ENCODE data around the gene HLF. TPM values are rescaled to one million over a fixed set of nuclear protein-coding genes. Genes with fewer than 3 reads are reported as not detected.

The HLF gene
- total and polyA plus RNA-seq, 2 experiments from 2014 or later, result 0.28 TPM; not detected in 1

DNA sequence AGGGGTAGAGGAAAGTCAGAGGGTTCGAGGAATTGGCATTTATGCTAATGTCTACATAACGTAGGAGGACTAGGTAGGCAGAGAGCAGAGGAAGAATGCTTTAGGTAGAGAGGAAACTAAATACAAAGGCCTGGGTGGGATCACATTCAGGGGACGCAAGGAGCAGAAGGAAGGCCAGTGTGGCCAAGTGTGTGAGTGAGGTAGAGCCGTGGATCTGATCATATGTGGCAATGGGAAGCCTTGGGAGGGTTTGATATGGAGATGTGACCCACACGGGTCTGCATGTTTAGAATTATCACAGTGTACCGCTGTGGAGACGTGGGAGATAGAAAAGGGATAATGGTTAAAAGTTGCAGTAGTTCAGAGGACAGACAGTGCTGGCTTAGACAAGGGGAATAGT lies 43.1 kb downstream of the HLF start:
- peaks cover 9% of the 10 kb centered on the region for H3K9me2 ChIP-seq (ENCODE audit: insufficient read depth)
- H3K27ac ChIP-seq (ENCODE audit: low read depth), result no peak overlapping the region
- DNase-seq (ENCODE audit: low spot score), result no peak
- H3K4me2 ChIP-seq, result no peak overlapping the region
- no peaks in the 10 kb centered on the region; the same call in 1 of the 2 replicates for H3K4me1 ChIP-seq (ENCODE audit: insufficient read depth)
- H4K20me1 ChIP-seq (replicated peaks; ENCODE audit: insufficient read depth), result no peaks in the 10 kb centered on the region
- H2AFZ ChIP-seq, result no peak overlapping the region; the same call in 1 of the 2 replicates
- H3K27me3 Mint-ChIP-seq (ENCODE audit: insufficient read depth, low read depth, poor library complexity), result no peaks in the 10 kb centered on the region
- no peak for ATAC-seq
- H3K79me2 ChIP-seq (replicated peaks; ENCODE audit: insufficient read depth), result no peaks in the 10 kb centered on the region
- H3K27ac Mint-ChIP-seq, result no peak overlapping the region
- H3K27me3 ChIP-seq (ENCODE audit: insufficient read depth), result no peaks in the 10 kb centered on the region
- peaks cover 20% of the 10 kb centered on the region for H3K4me1 Mint-ChIP-seq
- no peaks in the 10 kb centered on the region for H3K36me3 Mint-ChIP-seq (ENCODE audit: low read depth)
- no peaks in the 10 kb centered on the region for H3F3A ChIP-seq (replicated peaks; ENCODE audit: low read depth)
- H3K4me3 ChIP-seq, result no peak overlapping the region
- no peaks in the 10 kb centered on the region for H3K36me3 ChIP-seq (ENCODE audit: insufficient read depth)
- no peak for TF ChIP-seq STAT1 (IDR thresholded peaks at IDR 0.05; ENCODE audit: unreplicated experiment)
- no peak for TF ChIP-seq NANOG (IDR thresholded peaks at IDR 0.05; ENCODE audit: borderline replicate concordance)
- no peak for TF ChIP-seq ZNF114 (CRISPR knock-in tag; IDR thresholded peaks at IDR 0.05)
- TF ChIP-seq, protein P1, sequence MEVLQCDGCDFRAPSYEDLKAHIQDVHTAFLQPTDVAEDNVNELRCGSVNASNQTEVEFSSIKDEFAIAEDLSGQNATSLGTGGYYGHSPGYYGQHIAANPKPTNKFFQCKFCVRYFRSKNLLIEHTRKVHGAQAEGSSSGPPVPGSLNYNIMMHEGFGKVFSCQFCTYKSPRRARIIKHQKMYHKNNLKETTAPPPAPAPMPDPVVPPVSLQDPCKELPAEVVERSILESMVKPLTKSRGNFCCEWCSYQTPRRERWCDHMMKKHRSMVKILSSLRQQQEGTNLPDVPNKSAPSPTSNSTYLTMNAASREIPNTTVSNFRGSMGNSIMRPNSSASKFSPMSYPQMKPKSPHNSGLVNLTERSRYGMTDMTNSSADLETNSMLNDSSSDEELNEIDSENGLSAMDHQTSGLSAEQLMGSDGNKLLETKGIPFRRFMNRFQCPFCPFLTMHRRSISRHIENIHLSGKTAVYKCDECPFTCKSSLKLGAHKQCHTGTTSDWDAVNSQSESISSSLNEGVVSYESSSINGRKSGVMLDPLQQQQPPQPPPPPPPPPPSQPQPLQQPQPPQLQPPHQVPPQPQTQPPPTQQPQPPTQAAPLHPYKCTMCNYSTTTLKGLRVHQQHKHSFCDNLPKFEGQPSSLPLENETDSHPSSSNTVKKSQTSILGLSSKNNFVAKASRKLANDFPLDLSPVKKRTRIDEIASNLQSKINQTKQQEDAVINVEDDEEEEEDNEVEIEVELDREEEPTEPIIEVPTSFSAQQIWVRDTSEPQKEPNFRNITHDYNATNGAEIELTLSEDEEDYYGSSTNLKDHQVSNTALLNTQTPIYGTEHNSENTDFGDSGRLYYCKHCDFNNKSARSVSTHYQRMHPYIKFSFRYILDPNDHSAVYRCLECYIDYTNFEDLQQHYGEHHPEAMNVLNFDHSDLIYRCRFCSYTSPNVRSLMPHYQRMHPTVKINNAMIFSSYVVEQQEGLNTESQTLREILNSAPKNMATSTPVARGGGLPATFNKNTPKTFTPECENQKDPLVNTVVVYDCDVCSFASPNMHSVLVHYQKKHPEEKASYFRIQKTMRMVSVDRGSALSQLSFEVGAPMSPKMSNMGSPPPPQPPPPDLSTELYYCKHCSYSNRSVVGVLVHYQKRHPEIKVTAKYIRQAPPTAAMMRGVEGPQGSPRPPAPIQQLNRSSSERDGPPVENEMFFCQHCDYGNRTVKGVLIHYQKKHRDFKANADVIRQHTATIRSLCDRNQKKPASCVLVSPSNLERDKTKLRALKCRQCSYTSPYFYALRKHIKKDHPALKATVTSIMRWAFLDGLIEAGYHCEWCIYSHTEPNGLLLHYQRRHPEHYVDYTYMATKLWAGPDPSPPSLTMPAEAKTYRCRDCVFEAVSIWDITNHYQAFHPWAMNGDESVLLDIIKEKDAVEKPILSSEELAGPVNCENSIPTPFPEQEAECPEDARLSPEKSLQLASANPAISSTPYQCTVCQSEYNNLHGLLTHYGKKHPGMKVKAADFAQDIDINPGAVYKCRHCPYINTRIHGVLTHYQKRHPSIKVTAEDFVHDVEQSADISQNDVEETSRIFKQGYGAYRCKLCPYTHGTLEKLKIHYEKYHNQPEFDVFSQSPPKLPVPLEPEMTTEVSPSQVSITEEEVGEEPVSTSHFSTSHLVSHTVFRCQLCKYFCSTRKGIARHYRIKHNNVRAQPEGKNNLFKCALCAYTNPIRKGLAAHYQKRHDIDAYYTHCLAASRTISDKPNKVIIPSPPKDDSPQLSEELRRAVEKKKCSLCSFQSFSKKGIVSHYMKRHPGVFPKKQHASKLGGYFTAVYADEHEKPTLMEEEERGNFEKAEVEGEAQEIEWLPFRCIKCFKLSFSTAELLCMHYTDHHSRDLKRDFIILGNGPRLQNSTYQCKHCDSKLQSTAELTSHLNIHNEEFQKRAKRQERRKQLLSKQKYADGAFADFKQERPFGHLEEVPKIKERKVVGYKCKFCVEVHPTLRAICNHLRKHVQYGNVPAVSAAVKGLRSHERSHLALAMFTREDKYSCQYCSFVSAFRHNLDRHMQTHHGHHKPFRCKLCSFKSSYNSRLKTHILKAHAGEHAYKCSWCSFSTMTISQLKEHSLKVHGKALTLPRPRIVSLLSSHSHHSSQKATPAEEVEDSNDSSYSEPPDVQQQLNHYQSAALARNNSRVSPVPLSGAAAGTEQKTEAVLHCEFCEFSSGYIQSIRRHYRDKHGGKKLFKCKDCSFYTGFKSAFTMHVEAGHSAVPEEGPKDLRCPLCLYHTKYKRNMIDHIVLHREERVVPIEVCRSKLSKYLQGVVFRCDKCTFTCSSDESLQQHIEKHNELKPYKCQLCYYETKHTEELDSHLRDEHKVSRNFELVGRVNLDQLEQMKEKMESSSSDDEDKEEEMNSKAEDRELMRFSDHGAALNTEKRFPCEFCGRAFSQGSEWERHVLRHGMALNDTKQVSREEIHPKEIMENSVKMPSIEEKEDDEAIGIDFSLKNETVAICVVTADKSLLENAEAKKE (CRISPR knock-in tag; IDR thresholded peaks at IDR 0.05), result no peak
- no peak for TF ChIP-seq JUNB (IDR thresholded peaks at IDR 0.05; ENCODE audit: unreplicated experiment)
- no peak for TF ChIP-seq EZH2phosphoT487 (IDR thresholded peaks at IDR 0.05; ENCODE audit: unreplicated experiment)
- no peak for TF ChIP-seq ZNF331 (CRISPR knock-in tag; IDR thresholded peaks at IDR 0.05; ENCODE audit: low read depth)
- H3K4me3 Mint-ChIP-seq, result no peak overlapping the region
- H3K9me3 Mint-ChIP-seq, result no peaks in the 10 kb centered on the region; the same call in 1 of the 3 replicates

All from GM23338 (cell line).